Measurements from ENCODE around the gene GCN1.

DNA sequence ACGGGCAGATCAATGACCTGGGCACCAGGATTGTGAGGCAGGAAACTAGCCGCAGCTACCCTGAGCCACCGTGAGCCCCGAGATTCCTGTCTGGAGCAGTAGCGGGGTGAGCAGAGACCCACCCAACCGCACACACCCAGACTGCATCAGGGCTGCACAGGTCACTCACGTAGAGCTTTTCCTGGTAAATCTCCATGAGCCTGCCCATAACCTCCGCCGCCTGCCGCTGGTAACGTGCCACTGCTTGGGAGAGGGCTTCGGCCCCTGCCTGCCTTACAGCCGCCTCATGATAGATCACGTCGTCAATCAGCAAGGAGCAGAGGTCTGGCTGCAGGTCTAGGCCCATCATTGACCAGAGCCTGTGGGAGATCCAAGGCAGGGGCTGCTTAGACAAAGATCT, 39.4 kb downstream of the GCN1 start:
- TF ChIP-seq, protein P1, sequence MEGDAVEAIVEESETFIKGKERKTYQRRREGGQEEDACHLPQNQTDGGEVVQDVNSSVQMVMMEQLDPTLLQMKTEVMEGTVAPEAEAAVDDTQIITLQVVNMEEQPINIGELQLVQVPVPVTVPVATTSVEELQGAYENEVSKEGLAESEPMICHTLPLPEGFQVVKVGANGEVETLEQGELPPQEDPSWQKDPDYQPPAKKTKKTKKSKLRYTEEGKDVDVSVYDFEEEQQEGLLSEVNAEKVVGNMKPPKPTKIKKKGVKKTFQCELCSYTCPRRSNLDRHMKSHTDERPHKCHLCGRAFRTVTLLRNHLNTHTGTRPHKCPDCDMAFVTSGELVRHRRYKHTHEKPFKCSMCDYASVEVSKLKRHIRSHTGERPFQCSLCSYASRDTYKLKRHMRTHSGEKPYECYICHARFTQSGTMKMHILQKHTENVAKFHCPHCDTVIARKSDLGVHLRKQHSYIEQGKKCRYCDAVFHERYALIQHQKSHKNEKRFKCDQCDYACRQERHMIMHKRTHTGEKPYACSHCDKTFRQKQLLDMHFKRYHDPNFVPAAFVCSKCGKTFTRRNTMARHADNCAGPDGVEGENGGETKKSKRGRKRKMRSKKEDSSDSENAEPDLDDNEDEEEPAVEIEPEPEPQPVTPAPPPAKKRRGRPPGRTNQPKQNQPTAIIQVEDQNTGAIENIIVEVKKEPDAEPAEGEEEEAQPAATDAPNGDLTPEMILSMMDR (conservative IDR thresholded peaks at IDR 0.05), result no peak
- no peak for TF ChIP-seq ZFX (IDR thresholded peaks at IDR 0.05)

Measured in C4-2B (cell line).